Gastroesophageal sphincter (tissue), 4 donors: ENCODE measurements around the gene IER2. TPM values are rescaled to one million over a fixed set of nuclear protein-coding genes. Genes with fewer than 3 reads are reported as not detected.
A peak's percentile ranks its signal among the peaks of the same experiment; 100 is the strongest.
"Not testable (repeated sequence)": the region's sequence is repeated elsewhere in the genome, so short reads cannot be mapped to it uniquely, and the experiment has no call there.

Source experiments
- ATAC-seq: fragments of 150-250 bp; one replicate; pipeline ENCODE4 v1.9.1; 2016; ENCODE audit warnings: mild to moderate bottlenecking, moderate library complexity
- H3K27ac ChIP-seq, 4 donors: fragments of 200-600 bp; sonication (generic) in 3 of 4; 1 replicate in 3 of 4; 2 replicates in 1 of 4; pipeline ENCODE4 v1.5.1; 2016 to 2019
- H3K27me3 ChIP-seq: fragments of 200-600 bp; sonication (generic); one replicate; pipeline ENCODE4 v1.5.1; 2019
- H3K36me3 ChIP-seq, 2 donors: fragments of 200-600 bp; sonication (generic); one replicate each; pipeline ENCODE4 v1.5.1; 2019; ENCODE audit warnings: control low read depth in 1 of 2
- H3K4me1 ChIP-seq, 3 donors: fragments of 200-600 bp; sonication (generic); 1 replicate in 2 of 3; 2 replicates in 1 of 3; pipeline ENCODE4 v1.5.1; 2016 to 2019; ENCODE audit warnings: control low read depth in 2 of 3
- H3K4me3 ChIP-seq, 2 donors: fragments of 200-600 bp; sonication (generic); one replicate each; pipeline ENCODE4 v1.5.1; 2019; ENCODE audit warnings: mild to moderate bottlenecking in 1 of 2, moderate library complexity in 1 of 2
- H3K9me3 ChIP-seq, 3 donors: fragments of 200-600 bp; sonication (generic); one replicate each; pipeline ENCODE4 v1.5.1; 2017 to 2019; ENCODE audit warnings: control low read depth in 2 of 3
- EP300 ChIP-seq: sonication (generic); formaldehyde crosslinking; IDR thresholded peaks from one replicate; pipeline ENCODE4 v1.6.1; 2017; ENCODE audit warnings: antibody characterized with exemption, mild to moderate bottlenecking
- POLR2A ChIP-seq, 2 donors: fragments of 450-650 bp; IDR thresholded peaks; one replicate each; pipeline ENCODE4 v1.6.1; 2017; ENCODE audit warnings: antibody characterized with exemption in 2 of 2, mild to moderate bottlenecking in 2 of 2, moderate library complexity in 1 of 2
- POLR2AphosphoS5 ChIP-seq: sonication (generic); formaldehyde crosslinking; IDR thresholded peaks from one replicate; pipeline ENCODE4 v1.6.1; 2017; ENCODE audit warnings: antibody characterized with exemption
- WGBS, 2 donors: methylation state at CpG; one replicate each; pipeline ENCODE4 v1.1.5; 2018; ENCODE audit warnings: low coverage in 1 of 2; 5-methylcytosine and 5-hydroxymethylcytosine counted together
- total RNA-seq, 4 donors: library from RNA; depleted of rRNA; stranded (reverse); fragments of >200 nt; gene quantifications; one replicate each; pipeline ENCODE4 v1.1.0, GENCODE V29; 2016
- TF ChIP-seq, protein P1 (sequence below), 4 experiments: fragments of 200-600 bp in 2 of 4; fragments of 450-650 bp in 2 of 4; sonication (generic) in 1 of 4; IDR thresholded peaks; one replicate each; pipeline ENCODE4 v1.5.1; 2017 to 2019; ENCODE audit warnings: antibody characterized with exemption in 4 of 4, mild to moderate bottlenecking in 2 of 4, moderate library complexity in 2 of 4

The IER2 gene
- total RNA-seq, 4 donors from 2014 or later, result 33.8 to 62.1 (median 48.0) TPM

DNA sequence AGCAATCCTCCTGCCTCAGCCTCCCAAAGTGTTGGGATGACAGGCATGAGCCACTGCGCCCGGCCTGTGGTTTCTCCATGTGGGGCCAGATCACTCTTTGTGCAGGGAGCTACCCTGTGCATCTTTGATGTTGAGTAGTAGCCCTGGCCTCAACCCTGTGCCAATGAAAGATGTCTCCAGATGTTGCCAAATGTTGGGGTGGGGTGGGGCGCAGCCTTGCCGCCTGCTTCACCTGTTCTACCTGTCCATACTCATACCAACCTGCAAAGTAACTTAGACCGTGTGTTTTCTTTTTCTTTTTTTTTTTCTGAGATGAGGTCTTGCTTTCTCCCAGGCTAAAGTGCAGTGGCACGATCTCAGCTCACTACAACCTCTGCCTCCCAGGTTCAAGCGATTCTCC is 20.9 kb downstream of the IER2 start:
- 88 to 89% methylated on average over 5 of the region's 7 CpGs for WGBS, 2 donors
- peaks cover 0 to 44% (median 16%) of the 10 kb centered on the region in 3 donors for H3K4me1 ChIP-seq
- H3K9me3 ChIP-seq, result no peaks in the 10 kb centered on the region

GRCh38 chr19:13172346-13173138 is 22.3 kb downstream of the IER2 start:
- Histone ChIP-seq H3K27ac (peak overlapping the region in 3 of 4 donors; percentile 74 to 78 (median 77)), H3K4me1 (peaks cover 0 to 30% (median 16%) of the 10 kb centered on the region in 3 donors), H3K36me3 (no peaks in the 10 kb centered on the region), H3K4me3 (no peak overlapping the region), H3K27me3 (no peaks in the 10 kb centered on the region), H3K9me3 (no peaks in the 10 kb centered on the region)
- TF ChIP-seq EP300 (no peak), POLR2AphosphoS5 (peak; percentile 47), POLR2A (IDR thresholded peaks at IDR 0.05) (no peak)
- TF ChIP-seq, protein P1, sequence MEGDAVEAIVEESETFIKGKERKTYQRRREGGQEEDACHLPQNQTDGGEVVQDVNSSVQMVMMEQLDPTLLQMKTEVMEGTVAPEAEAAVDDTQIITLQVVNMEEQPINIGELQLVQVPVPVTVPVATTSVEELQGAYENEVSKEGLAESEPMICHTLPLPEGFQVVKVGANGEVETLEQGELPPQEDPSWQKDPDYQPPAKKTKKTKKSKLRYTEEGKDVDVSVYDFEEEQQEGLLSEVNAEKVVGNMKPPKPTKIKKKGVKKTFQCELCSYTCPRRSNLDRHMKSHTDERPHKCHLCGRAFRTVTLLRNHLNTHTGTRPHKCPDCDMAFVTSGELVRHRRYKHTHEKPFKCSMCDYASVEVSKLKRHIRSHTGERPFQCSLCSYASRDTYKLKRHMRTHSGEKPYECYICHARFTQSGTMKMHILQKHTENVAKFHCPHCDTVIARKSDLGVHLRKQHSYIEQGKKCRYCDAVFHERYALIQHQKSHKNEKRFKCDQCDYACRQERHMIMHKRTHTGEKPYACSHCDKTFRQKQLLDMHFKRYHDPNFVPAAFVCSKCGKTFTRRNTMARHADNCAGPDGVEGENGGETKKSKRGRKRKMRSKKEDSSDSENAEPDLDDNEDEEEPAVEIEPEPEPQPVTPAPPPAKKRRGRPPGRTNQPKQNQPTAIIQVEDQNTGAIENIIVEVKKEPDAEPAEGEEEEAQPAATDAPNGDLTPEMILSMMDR (IDR thresholded peaks at IDR 0.05), result no peak
- peak; percentile 31 for ATAC-seq
- WGBS, 2 donors, result 38 to 49% methylated on average over 4 to 11 of the region's 18 CpGs

More for the DNA sequence above, 20.9 kb downstream of the IER2 start:
- Histone ChIP-seq H3K27ac (no peak overlapping the region), H3K27me3 (no peaks in the 10 kb centered on the region), H3K4me3 (no peak overlapping the region), H3K36me3 (no peaks in the 10 kb centered on the region)
- TF ChIP-seq EP300 (no peak), POLR2AphosphoS5 (no peak), POLR2A (IDR thresholded peaks at IDR 0.05) (no peak)
- TF ChIP-seq, protein P1 (IDR thresholded peaks at IDR 0.05), result no peak
- no peak for ATAC-seq

GRCh38 chr19:13173139-13173737 is 23.0 kb downstream of the IER2 start:
- H3K36me3 ChIP-seq, result no peaks in the 10 kb centered on the region
- H3K27me3 ChIP-seq, result no peaks in the 10 kb centered on the region
- ATAC-seq, result no peak
- no peak overlapping the region for H3K4me3 ChIP-seq
- peaks cover 0 to 23% (median 11%) of the 10 kb centered on the region in 3 donors for H3K4me1 ChIP-seq
- peak overlapping the region in 2 of 4 donors; percentile 74 to 78 for H3K27ac ChIP-seq
- 60% methylated on average over 1 of the region's 12 CpGs; no CpG with 5 or more reads in 1 of the 2 donors for WGBS, 2 donors
- H3K9me3 ChIP-seq, result no peaks in the 10 kb centered on the region
- TF ChIP-seq, protein P1 (IDR thresholded peaks at IDR 0.05), result no peak
- no peak for TF ChIP-seq POLR2AphosphoS5
- TF ChIP-seq POLR2A (IDR thresholded peaks at IDR 0.05), result no peak
- no peak for TF ChIP-seq EP300

DNA sequence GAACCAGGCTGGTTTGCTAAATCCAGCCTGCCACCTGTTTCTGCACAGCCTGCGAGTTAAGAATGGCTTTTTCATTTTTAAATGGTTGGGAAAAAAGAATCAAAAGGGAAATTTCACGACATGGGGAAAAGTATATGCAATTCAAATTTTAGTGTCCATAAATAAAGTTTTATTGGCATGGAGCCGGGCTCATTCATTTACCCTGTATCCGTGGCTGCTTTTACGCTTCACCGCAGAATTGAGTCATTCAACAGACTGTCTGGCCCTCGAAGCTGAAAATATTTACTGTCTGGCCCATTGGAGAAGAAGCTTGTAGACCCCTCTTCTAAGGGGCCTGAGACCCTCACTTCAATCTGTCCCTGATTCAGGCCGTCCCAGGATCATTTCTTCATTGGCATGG is 26.1 kb downstream of the IER2 start:
- Histone ChIP-seq H3K27ac (no peak overlapping the region), H3K4me1 (peaks cover 0 to 19% (median 9%) of the 10 kb centered on the region in 3 donors), H3K9me3 (no peaks in the 10 kb centered on the region), H3K36me3 (no peaks in the 10 kb centered on the region), H3K27me3 (no peaks in the 10 kb centered on the region), H3K4me3 (no peak overlapping the region)
- 78 to 89% methylated on average over 4 to 7 of the region's 8 CpGs for WGBS, 2 donors
- ATAC-seq, result no peak
- TF ChIP-seq POLR2AphosphoS5, result no peak
- TF ChIP-seq POLR2A (IDR thresholded peaks at IDR 0.05), result no peak
- TF ChIP-seq, protein P1 (IDR thresholded peaks at IDR 0.05), result no peak
- TF ChIP-seq EP300, result no peak

DNA sequence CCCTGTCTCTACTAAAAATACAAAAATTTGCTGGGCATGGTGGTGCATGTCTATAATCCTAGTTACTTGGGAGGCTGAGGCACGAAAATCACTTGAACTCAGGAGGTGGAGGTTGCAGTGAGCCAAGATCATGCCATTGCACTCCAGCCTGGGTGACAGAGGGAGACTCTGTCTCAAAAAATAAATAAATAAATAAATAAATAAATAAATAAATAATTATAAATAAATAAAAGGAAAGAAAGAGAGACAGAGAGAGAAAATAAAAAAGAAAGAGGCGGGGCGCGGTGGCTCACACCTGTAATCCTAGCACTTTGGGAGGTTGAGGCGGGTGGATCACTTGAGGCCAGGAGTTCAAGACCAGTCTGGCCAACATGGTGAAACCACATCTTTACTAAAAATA is 27.4 kb downstream of the IER2 start:
- H3K4me3 ChIP-seq, H3K27ac ChIP-seq, H3K27me3 ChIP-seq, ATAC-seq, H3K36me3 ChIP-seq, H3K9me3 ChIP-seq: not testable (repeated sequence)
- WGBS, 2 donors, result 96 to 100% methylated on average over 2 to 5 of the region's 5 CpGs
- H3K4me1 ChIP-seq, result peaks cover 0 to 24% (median 9%) of the 10 kb centered on the region in 3 donors

GRCh38 chr19:13178291-13178690 is 28.1 kb downstream of the IER2 start:
- not testable (repeated sequence) for H3K27ac ChIP-seq, H3K4me3 ChIP-seq, H3K27me3 ChIP-seq, ATAC-seq, H3K9me3 ChIP-seq, H3K36me3 ChIP-seq
- WGBS, 2 donors, result 92 to 96% methylated on average over 4 to 10 of the region's 10 CpGs
- peaks cover 0 to 17% (median 7%) of the 10 kb centered on the region in 3 donors for H3K4me1 ChIP-seq
